K562 (cell line): ENCODE results near the gene MYCBP. TPM values are rescaled to one million over a fixed set of nuclear protein-coding genes. Genes with fewer than 3 reads are reported as not detected.
A peak's percentile ranks its signal among the peaks of the same experiment; 100 is the strongest.

Source experiments
- CBX2 ChIP-seq: fragments of 200-600 bp; sonication (generic); IDR thresholded peaks from one replicate; pipeline ENCODE4 v1.6.1; 2012; ENCODE audit warnings: mild to moderate bottlenecking, low read length, inconsistent platforms; ENCODE audit not compliant: insufficient read depth, poor library complexity, severe bottlenecking
- DIDO1 ChIP-seq: fragments of 450-650 bp; IDR thresholded peaks from 2 replicates; pipeline ENCODE4 v1.6.1; 2016; ENCODE audit warnings: low read depth, missing biosample characterization, missing genetic modification characterization
- FOSL1 ChIP-seq: fragments of 200-800 bp; sonication (Bioruptor generic); conservative IDR thresholded peaks from 2 replicates; pipeline ENCODE4 v1.6.1; 2016; ENCODE audit warnings: missing genetic modification characterization, missing compliant biosample characterization
- HDAC2 ChIP-seq: fragments of 450-650 bp; IDR thresholded peaks from 2 replicates; pipeline ENCODE4 v1.6.1; 2016; ENCODE audit warnings: mild to moderate bottlenecking
- RAD21 ChIP-seq, 2 experiments: fragments of 250-450 bp in 1 of 2; fragments of 450-650 bp in 1 of 2; sonication (Bioruptor Pico) in 1 of 2; formaldehyde crosslinking in 1 of 2; IDR thresholded peaks in 1 of 2; conservative IDR thresholded peaks in 1 of 2; 2 replicates each; pipeline versions ENCODE4 v1.4.0 to v1.8.0; 2020 to 2022; ENCODE audit warnings: mild to moderate bottlenecking in 2 of 2, moderate library complexity in 1 of 2
- TAF1 ChIP-seq: IDR thresholded peaks from 2 replicates; pipeline ENCODE4 v1.6.1; 2011; ENCODE audit warnings: mild to moderate bottlenecking, low read length, moderate library complexity; ENCODE audit not compliant: insufficient read depth, control insufficient read depth, severe bottlenecking; ENCODE audit errors: extremely low read depth
- polyA plus RNA-seq, 8 experiments: library from polyadenylated mRNA; depleted of rRNA in 4 of 8; stranded (reverse) in 5 of 8; unstranded in 3 of 8; fragments of >200 nt; fragmentation: Nextera tagmentation in 2 of 8; fragmentation: Illumina TruSeq in 1 of 8; extraction: Ambion mirVana in 2 of 8; extraction: Trizol in 1 of 8; gene quantifications; 2 replicates each; pipeline versions ENCODE4 v1.2.1 to v1.2.3, GENCODE V29; 2011 to 2014; ENCODE audit warnings: inconsistent platforms in 1 of 8, missing spikeins in 1 of 8
- total RNA-seq, 7 experiments: library from RNA; depleted of rRNA in 6 of 7; stranded (reverse); fragments of >200 nt in 6 of 7; fragmentation: Illumina TruSeq in 2 of 7; extraction: Trizol in 2 of 7; gene quantifications; 2 replicates each; pipeline versions ENCODE4 v1.2.1 to v1.2.3, GENCODE V29; 2011 to 2021; ENCODE audit warnings: low replicate concordance in 1 of 7
- TF ChIP-seq, protein P1 (sequence below): fragments of 250-450 bp; sonication (Bioruptor Pico); IDR thresholded peaks from 2 replicates; pipeline ENCODE4 v1.4.0; 2020

The MYCBP gene
- total and polyA plus RNA-seq, 9 of the 15 experiments (the other 6 are each of a cell fraction or from before 2014, with no cell fraction given) = 32.3 to 253 (median 72.9) TPM

GRCh38 chr1:38859561-38860453 lies 13.3 kb downstream of the MYCBP start, which contains the start of gene RRAGC (continued):
- TF ChIP-seq, protein P1, sequence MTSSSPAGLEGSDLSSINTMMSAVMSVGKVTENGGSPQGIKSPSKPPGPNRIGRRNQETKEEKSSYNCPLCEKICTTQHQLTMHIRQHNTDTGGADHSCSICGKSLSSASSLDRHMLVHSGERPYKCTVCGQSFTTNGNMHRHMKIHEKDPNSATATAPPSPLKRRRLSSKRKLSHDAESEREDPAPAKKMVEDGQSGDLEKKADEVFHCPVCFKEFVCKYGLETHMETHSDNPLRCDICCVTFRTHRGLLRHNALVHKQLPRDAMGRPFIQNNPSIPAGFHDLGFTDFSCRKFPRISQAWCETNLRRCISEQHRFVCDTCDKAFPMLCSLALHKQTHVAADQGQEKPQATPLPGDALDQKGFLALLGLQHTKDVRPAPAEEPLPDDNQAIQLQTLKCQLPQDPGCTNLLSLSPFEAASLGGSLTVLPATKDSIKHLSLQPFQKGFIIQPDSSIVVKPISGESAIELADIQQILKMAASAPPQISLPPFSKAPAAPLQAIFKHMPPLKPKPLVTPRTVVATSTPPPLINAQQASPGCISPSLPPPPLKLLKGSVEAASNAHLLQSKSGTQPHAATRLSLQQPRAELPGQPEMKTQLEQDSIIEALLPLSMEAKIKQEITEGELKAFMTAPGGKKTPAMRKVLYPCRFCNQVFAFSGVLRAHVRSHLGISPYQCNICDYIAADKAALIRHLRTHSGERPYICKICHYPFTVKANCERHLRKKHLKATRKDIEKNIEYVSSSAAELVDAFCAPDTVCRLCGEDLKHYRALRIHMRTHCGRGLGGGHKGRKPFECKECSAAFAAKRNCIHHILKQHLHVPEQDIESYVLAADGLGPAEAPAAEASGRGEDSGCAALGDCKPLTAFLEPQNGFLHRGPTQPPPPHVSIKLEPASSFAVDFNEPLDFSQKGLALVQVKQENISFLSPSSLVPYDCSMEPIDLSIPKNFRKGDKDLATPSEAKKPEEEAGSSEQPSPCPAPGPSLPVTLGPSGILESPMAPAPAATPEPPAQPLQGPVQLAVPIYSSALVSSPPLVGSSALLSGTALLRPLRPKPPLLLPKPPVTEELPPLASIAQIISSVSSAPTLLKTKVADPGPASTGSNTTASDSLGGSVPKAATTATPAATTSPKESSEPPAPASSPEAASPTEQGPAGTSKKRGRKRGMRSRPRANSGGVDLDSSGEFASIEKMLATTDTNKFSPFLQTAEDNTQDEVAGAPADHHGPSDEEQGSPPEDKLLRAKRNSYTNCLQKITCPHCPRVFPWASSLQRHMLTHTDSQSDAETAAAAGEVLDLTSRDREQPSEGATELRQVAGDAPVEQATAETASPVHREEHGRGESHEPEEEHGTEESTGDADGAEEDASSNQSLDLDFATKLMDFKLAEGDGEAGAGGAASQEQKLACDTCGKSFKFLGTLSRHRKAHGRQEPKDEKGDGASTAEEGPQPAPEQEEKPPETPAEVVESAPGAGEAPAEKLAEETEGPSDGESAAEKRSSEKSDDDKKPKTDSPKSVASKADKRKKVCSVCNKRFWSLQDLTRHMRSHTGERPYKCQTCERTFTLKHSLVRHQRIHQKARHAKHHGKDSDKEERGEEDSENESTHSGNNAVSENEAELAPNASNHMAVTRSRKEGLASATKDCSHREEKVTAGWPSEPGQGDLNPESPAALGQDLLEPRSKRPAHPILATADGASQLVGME = 0 out of 2 replicates have a peak, but pooled peaks have one; percentile 71
- TF ChIP-seq HDAC2 = peak; percentile 66; the same call in 1 of the 2 replicates
- TF ChIP-seq TAF1 = peak; percentile 36
- peak; percentile 81 for TF ChIP-seq FOSL1 (tag)
- no peak for TF ChIP-seq CBX2
- peak; percentile 85 for TF ChIP-seq DIDO1 (tag)
- TF ChIP-seq RAD21 (CRISPR knock-in tag; conservative IDR thresholded peaks at IDR 0.05 in 1 of 2, IDR thresholded peaks at IDR 0.05 in 1 of 2) = peak in 1 of 2 experiments; percentile 26; a peak in 1 of 4 replicates
